Measurements from ENCODE around the gene INO80C. TPM values are rescaled to one million over a fixed set of nuclear protein-coding genes. Genes with fewer than 3 reads are reported as not detected.

INO80C gene
- polyA plus RNA-seq, 1 donor (not counting 4 experiments of a cell fraction or from before 2014, with no cell fraction given), result 54.7 TPM

DNA sequence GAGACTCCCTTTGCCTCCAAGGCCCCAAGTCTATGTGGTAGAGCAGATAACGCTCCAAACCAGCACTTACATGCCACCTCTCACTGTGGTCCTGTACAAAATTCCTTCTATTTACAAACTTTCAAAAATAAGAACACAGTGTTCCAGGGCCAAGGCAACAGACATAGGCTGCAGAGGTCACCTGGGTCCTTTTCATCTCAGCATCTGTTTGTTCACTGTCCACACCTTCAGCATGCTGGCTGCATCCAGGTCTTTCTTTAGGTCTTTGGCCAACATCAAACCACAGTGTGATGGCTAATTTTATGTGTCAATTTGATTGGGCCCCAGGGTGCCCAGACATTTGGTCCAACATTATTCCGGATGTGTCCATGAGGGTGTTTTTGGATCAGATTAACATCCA, 20.0 kb upstream of the INO80C start:
- H3K27me3 ChIP-seq (ENCODE audit: control insufficient read depth, extremely low read depth, insufficient read depth, low read length), result no peaks in the 10 kb centered on the region
- no peak for FAIRE-seq
- no peak overlapping the region for H3K9ac ChIP-seq (ENCODE audit: control insufficient read depth, extremely low read depth, insufficient read depth, low read length)
- TF ChIP-seq EZH2 (IDR thresholded peaks at IDR 0.05; ENCODE audit: low read length), result no peak
- TF ChIP-seq, protein P1, sequence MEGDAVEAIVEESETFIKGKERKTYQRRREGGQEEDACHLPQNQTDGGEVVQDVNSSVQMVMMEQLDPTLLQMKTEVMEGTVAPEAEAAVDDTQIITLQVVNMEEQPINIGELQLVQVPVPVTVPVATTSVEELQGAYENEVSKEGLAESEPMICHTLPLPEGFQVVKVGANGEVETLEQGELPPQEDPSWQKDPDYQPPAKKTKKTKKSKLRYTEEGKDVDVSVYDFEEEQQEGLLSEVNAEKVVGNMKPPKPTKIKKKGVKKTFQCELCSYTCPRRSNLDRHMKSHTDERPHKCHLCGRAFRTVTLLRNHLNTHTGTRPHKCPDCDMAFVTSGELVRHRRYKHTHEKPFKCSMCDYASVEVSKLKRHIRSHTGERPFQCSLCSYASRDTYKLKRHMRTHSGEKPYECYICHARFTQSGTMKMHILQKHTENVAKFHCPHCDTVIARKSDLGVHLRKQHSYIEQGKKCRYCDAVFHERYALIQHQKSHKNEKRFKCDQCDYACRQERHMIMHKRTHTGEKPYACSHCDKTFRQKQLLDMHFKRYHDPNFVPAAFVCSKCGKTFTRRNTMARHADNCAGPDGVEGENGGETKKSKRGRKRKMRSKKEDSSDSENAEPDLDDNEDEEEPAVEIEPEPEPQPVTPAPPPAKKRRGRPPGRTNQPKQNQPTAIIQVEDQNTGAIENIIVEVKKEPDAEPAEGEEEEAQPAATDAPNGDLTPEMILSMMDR (optimal IDR thresholded peaks at IDR 0.05 in 1 of 3, IDR thresholded peaks at IDR 0.05 in 1 of 3, conservative IDR thresholded peaks at IDR 0.05 in 1 of 3; ENCODE audit: extremely low read depth in 1 of 3, insufficient read depth in 2 of 3, low read length in 3 of 3), result no peak
- no peak overlapping the region for H2AFZ ChIP-seq (ENCODE audit: control insufficient read depth, low read length)
- dilution Hi-C loops (cut with MboI; ENCODE audit: extremely low pct_ligation_motif_present, low sequenced_read_pairs), result no loop called here
- H4K20me1 ChIP-seq (ENCODE audit: control insufficient read depth, extremely low read depth, insufficient read depth, low read length), result no peaks in the 10 kb centered on the region
- H3K9me3 ChIP-seq (ENCODE audit: control insufficient read depth, low read depth, low read length), result no peaks in the 10 kb centered on the region
- H3K4me3 ChIP-seq (ENCODE audit: control insufficient read depth in 2 of 3, extremely low read depth in 1 of 3, insufficient read depth in 2 of 3, low read depth in 1 of 3, low read length in 3 of 3), result no peak overlapping the region
- DNase-seq (ENCODE audit: low read depth, low spot score), result no peak
- peaks cover 13% of the 10 kb centered on the region for H3K4me1 ChIP-seq (ENCODE audit: control insufficient read depth, extremely low read depth, insufficient read depth, low read length)
- H3K36me3 ChIP-seq (ENCODE audit: control insufficient read depth in 2 of 2, extremely low read depth in 1 of 2, insufficient read depth in 2 of 2, low read length in 2 of 2), result no peaks in the 10 kb centered on the region
- H3K9me1 ChIP-seq (ENCODE audit: control insufficient read depth, extremely low read depth, insufficient read depth, low read length), result no peaks in the 10 kb centered on the region
- H3K27ac ChIP-seq (ENCODE audit: control insufficient read depth, insufficient read depth, low read length), result no peak overlapping the region
- H3K79me2 ChIP-seq (ENCODE audit: control insufficient read depth, insufficient read depth, low read length), result no peaks in the 10 kb centered on the region
- no peak overlapping the region for H3K4me2 ChIP-seq (ENCODE audit: control insufficient read depth, extremely low read depth, insufficient read depth, low read depth, low read length)

DNA sequence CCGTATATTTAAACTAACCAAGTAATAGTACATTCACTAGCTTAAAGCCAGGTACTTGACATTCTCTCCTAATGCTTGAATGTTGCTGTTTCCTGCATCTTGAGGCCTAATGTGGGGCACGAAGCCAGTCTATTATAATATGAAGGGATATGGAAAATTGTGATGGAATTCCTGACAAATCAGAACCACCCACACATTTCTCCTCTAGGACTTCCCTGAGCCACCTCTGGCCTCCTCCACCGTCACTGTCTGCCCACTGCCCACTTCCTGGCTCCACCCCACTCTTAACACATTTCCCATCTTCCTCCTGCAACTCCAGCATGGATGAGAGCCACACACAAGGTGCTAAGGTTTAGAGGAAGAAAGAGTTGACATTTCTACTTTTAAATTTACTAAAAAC, 19.0 kb upstream of the INO80C start:
- Histone ChIP-seq H3K4me2 (ENCODE audit: control insufficient read depth, extremely low read depth, insufficient read depth, low read depth, low read length) (no peak overlapping the region), H3K4me1 (ENCODE audit: control insufficient read depth, extremely low read depth, insufficient read depth, low read length) (peaks cover 13% of the 10 kb centered on the region), H3K9me1 (ENCODE audit: control insufficient read depth, extremely low read depth, insufficient read depth, low read length) (no peaks in the 10 kb centered on the region), H3K27me3 (ENCODE audit: control insufficient read depth, extremely low read depth, insufficient read depth, low read length) (no peaks in the 10 kb centered on the region), H3K36me3 (ENCODE audit: control insufficient read depth in 2 of 2, extremely low read depth in 1 of 2, insufficient read depth in 2 of 2, low read length in 2 of 2) (no peaks in the 10 kb centered on the region), H4K20me1 (ENCODE audit: control insufficient read depth, extremely low read depth, insufficient read depth, low read length) (no peaks in the 10 kb centered on the region), H3K9me3 (ENCODE audit: control insufficient read depth, low read depth, low read length) (no peaks in the 10 kb centered on the region), H2AFZ (ENCODE audit: control insufficient read depth, low read length) (no peak overlapping the region), H3K9ac (ENCODE audit: control insufficient read depth, extremely low read depth, insufficient read depth, low read length) (no peak overlapping the region), H3K4me3 (ENCODE audit: control insufficient read depth in 2 of 3, extremely low read depth in 1 of 3, insufficient read depth in 2 of 3, low read depth in 1 of 3, low read length in 3 of 3) (no peak overlapping the region), H3K27ac (ENCODE audit: control insufficient read depth, insufficient read depth, low read length) (no peak overlapping the region), H3K79me2 (ENCODE audit: control insufficient read depth, insufficient read depth, low read length) (no peaks in the 10 kb centered on the region)
- dilution Hi-C loops (cut with MboI; ENCODE audit: extremely low pct_ligation_motif_present, low sequenced_read_pairs), result no loop called here
- TF ChIP-seq, protein P1 (optimal IDR thresholded peaks at IDR 0.05 in 1 of 3, IDR thresholded peaks at IDR 0.05 in 1 of 3, conservative IDR thresholded peaks at IDR 0.05 in 1 of 3; ENCODE audit: extremely low read depth in 1 of 3, insufficient read depth in 2 of 3, low read length in 3 of 3), result no peak
- TF ChIP-seq EZH2 (IDR thresholded peaks at IDR 0.05; ENCODE audit: low read length), result no peak
- DNase-seq (ENCODE audit: low read depth, low spot score) (no peak), FAIRE-seq (no peak)
